ENCODE results near the gene SLC25A41. TPM values are rescaled to one million over a fixed set of nuclear protein-coding genes. Genes with fewer than 3 reads are reported as not detected.

SLC25A41 gene
- polyA plus RNA-seq, 4 donors, result 0.21 to 0.88 (median 0.58) TPM

- DNase-seq (ENCODE audit: low read depth in 4 of 4, low spot score in 3 of 4), result peak in 3 of 4 donors; percentile 42 to 59 (median 56)
Observed at GRCh38 chr19:6464070-6464873, 30.7 kb upstream of the SLC25A41 start, which contains the start of gene CRB3. CRB3 (plus strand) TSS chr19:6464271; CDS start chr19:6464702, 431 bp downstream.

- DNase-seq (ENCODE audit: low read depth in 4 of 4, low spot score in 3 of 4), result peak; percentile 90 to 99 (median 97)
Observed at GRCh38 chr19:6460099-6460884, 26.7 kb upstream of the SLC25A41 start.

- peak in 3 of 4 donors; percentile 54 to 67 (median 63) for DNase-seq (ENCODE audit: low read depth in 4 of 4, low spot score in 3 of 4)
Observed at GRCh38 chr19:6459262-6460098, 25.9 kb upstream of the SLC25A41 start, which contains the start of gene SLC25A23. SLC25A23 (minus strand) TSS chr19:6459792; CDS start chr19:6459628, 164 bp downstream.

- no peak for DNase-seq (ENCODE audit: low read depth in 4 of 4, low spot score in 3 of 4)
Observed at GRCh38 chr19:6458695-6459261, 25.2 kb upstream of the SLC25A41 start.

- no peak for DNase-seq (ENCODE audit: low read depth in 4 of 4, low spot score in 3 of 4)
Observed at GRCh38 chr19:6457958-6458694, 24.6 kb upstream of the SLC25A41 start.

- no peak for DNase-seq (ENCODE audit: low read depth in 4 of 4, low spot score in 3 of 4)
Observed at GRCh38 chr19:6455924-6456323, 22.4 kb upstream of the SLC25A41 start.

GRCh38 chr19:6453951-6454565 lies 20.5 kb upstream of the SLC25A41 start:
- DNase-seq (ENCODE audit: low read depth in 4 of 4, low spot score in 3 of 4), result no peak

- DNase-seq (ENCODE audit: low read depth in 4 of 4, low spot score in 3 of 4), result no peak
Observed at GRCh38 chr19:6452899-6453298, 19.3 kb upstream of the SLC25A41 start.

GRCh38 chr19:6452223-6452614 lies 18.7 kb upstream of the SLC25A41 start:
- DNase-seq (ENCODE audit: low read depth in 4 of 4, low spot score in 3 of 4), result no peak

GRCh38 chr19:6451583-6452222 lies 18.1 kb upstream of the SLC25A41 start:
- DNase-seq (ENCODE audit: low read depth in 4 of 4, low spot score in 3 of 4), result no peak

- DNase-seq (ENCODE audit: low read depth in 4 of 4, low spot score in 3 of 4), result no peak
Observed at GRCh38 chr19:6450166-6450565, 16.6 kb upstream of the SLC25A41 start.

- no peak for DNase-seq (ENCODE audit: low read depth in 4 of 4, low spot score in 3 of 4)
Observed at GRCh38 chr19:6448045-6448444, 14.5 kb upstream of the SLC25A41 start.

GRCh38 chr19:6446452-6446851 lies 12.9 kb upstream of the SLC25A41 start:
- no peak for DNase-seq (ENCODE audit: low read depth in 4 of 4, low spot score in 3 of 4)

GRCh38 chr19:6443986-6444385 lies 10.4 kb upstream of the SLC25A41 start:
- DNase-seq (ENCODE audit: low read depth in 4 of 4, low spot score in 3 of 4), result no peak

GRCh38 chr19:6442087-6442688 lies 8.6 kb upstream of the SLC25A41 start:
- DNase-seq (ENCODE audit: low read depth in 4 of 4, low spot score in 3 of 4), result no peak

GRCh38 chr19:6440905-6441304 lies 7.3 kb upstream of the SLC25A41 start:
- DNase-seq (ENCODE audit: low read depth in 4 of 4, low spot score in 3 of 4), result no peak

GRCh38 chr19:6439743-6440142 lies 6.2 kb upstream of the SLC25A41 start:
- no peak for DNase-seq (ENCODE audit: low read depth in 4 of 4, low spot score in 3 of 4)

- no peak for DNase-seq (ENCODE audit: low read depth in 4 of 4, low spot score in 3 of 4)
Observed at GRCh38 chr19:6433165-6433564, 398 bp downstream of the SLC25A41 start.

Measured in left renal pelvis (tissue), 4 donors.